Muscle layer of duodenum (tissue), 2 donors: ENCODE results near the gene RCN1.
"Not testable (repeated sequence)": the region's sequence is repeated elsewhere in the genome, so short reads cannot be mapped to it uniquely, and the experiment has no call there.

Experiments used
- H3K27ac ChIP-seq: one replicate; pipeline ENCODE4 v1.7.0; 2013; ENCODE audit warnings: mild to moderate bottlenecking, low read length
- H3K27me3 ChIP-seq: one replicate; pipeline ENCODE4 v1.7.0; 2013; ENCODE audit warnings: low read depth, mild to moderate bottlenecking, control low read depth, low read length
- H3K36me3 ChIP-seq, 2 donors: one replicate each; pipeline ENCODE4 v1.7.0; 2013; ENCODE audit warnings: low read length in 2 of 2, control low read depth in 1 of 2, mild to moderate bottlenecking in 1 of 2; ENCODE audit not compliant: insufficient read depth in 2 of 2, control insufficient read depth in 1 of 2
- H3K4me1 ChIP-seq, 2 donors: one replicate each; pipeline ENCODE4 v1.7.0; 2013; ENCODE audit warnings: low read length in 2 of 2, mild to moderate bottlenecking in 2 of 2, control low read depth in 1 of 2, moderate library complexity in 1 of 2; ENCODE audit not compliant: insufficient read depth in 2 of 2, control insufficient read depth in 1 of 2
- H3K4me3 ChIP-seq, 2 donors: one replicate each; pipeline ENCODE4 v1.7.0; 2013; ENCODE audit warnings: low read length in 2 of 2, low read depth in 1 of 2, mild to moderate bottlenecking in 1 of 2
- H3K9me3 ChIP-seq, 2 donors: one replicate each; pipeline ENCODE4 v1.7.0; 2013; ENCODE audit warnings: low read length in 2 of 2, control low read depth in 1 of 2, mild to moderate bottlenecking in 1 of 2; ENCODE audit not compliant: control insufficient read depth in 1 of 2
- donor health status: healthy.

The RCN1 gene

GRCh38 chr11:32116668-32117067 lies 25.8 kb downstream of the RCN1 start:
- no peak overlapping the region for H3K4me3 ChIP-seq
- no peaks in the 10 kb centered on the region for H3K4me1 ChIP-seq
- H3K9me3 ChIP-seq: no peaks in the 10 kb centered on the region
- no peaks in the 10 kb centered on the region for H3K36me3 ChIP-seq
- no peak overlapping the region for H3K27ac ChIP-seq
- H3K27me3 ChIP-seq: no peaks in the 10 kb centered on the region

GRCh38 chr11:32118025-32118974 lies 27.4 kb downstream of the RCN1 start:
- no peaks in the 10 kb centered on the region for H3K36me3 ChIP-seq

GRCh38 chr11:32119139-32119538 lies 28.3 kb downstream of the RCN1 start:
- H3K9me3 ChIP-seq, H3K36me3 ChIP-seq, H3K27ac ChIP-seq, H3K4me1 ChIP-seq, H3K4me3 ChIP-seq, H3K27me3 ChIP-seq: not testable (repeated sequence)

More at GRCh38 chr11:32118025-32118974, 27.4 kb downstream of the RCN1 start:
- Histone ChIP-seq H3K4me3 (no peak overlapping the region), H3K9me3 (no peaks in the 10 kb centered on the region), H3K4me1 (no peaks in the 10 kb centered on the region), H3K27ac (no peak overlapping the region), H3K27me3 (no peaks in the 10 kb centered on the region)

DNA sequence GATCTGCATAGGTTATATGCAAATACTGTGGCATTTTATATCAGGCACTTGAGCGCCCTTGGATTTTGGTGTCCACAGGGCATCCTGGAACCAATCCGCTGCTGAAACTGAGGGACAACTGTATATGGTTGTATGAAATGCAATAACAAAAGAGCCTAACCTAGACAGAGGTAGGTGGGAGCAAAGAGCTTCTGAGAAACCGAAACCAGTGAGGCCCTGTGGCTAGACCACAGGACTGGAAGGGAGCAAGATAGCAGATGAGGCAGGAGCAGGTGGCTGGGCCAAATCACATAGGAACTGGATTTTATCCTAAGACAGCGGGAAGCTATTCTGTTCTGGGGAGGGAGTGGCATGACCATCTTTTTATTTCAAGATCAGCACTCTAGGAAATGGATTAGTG lies 30.1 kb downstream of the RCN1 start:
- H3K27me3 ChIP-seq: no peaks in the 10 kb centered on the region
- no peaks in the 10 kb centered on the region for H3K4me1 ChIP-seq
- no peak overlapping the region for H3K4me3 ChIP-seq
- no peaks in the 10 kb centered on the region for H3K9me3 ChIP-seq
- no peaks in the 10 kb centered on the region for H3K36me3 ChIP-seq
- H3K27ac ChIP-seq: no peak overlapping the region

- Histone ChIP-seq H3K27me3 (no peaks in the 10 kb centered on the region), H3K27ac (no peak overlapping the region), H3K9me3 (peaks cover 0 to 5% of the 10 kb centered on the region in 2 donors), H3K4me3 (no peak overlapping the region), H3K4me1 (no peaks in the 10 kb centered on the region), H3K36me3 (no peaks in the 10 kb centered on the region)
Observed at GRCh38 chr11:32122200-32122599, 31.3 kb downstream of the RCN1 start.

- Histone ChIP-seq H3K4me1 (no peaks in the 10 kb centered on the region), H3K27me3 (no peaks in the 10 kb centered on the region), H3K9me3 (peaks cover 0 to 13% of the 10 kb centered on the region in 2 donors), H3K27ac (no peak overlapping the region), H3K4me3 (no peak overlapping the region), H3K36me3 (no peaks in the 10 kb centered on the region)
Observed at GRCh38 chr11:32131321-32131720, 40.4 kb downstream of the RCN1 start.

GRCh38 chr11:32136657-32137056 lies 45.8 kb downstream of the RCN1 start:
- Histone ChIP-seq H3K36me3 (no peaks in the 10 kb centered on the region), H3K9me3 (no peaks in the 10 kb centered on the region), H3K4me3 (no peak overlapping the region), H3K27me3 (no peaks in the 10 kb centered on the region), H3K27ac (no peak overlapping the region), H3K4me1 (no peaks in the 10 kb centered on the region)

GRCh38 chr11:32137263-32137662 lies 46.4 kb downstream of the RCN1 start:
- Histone ChIP-seq H3K4me1 (no peaks in the 10 kb centered on the region), H3K9me3 (no peaks in the 10 kb centered on the region), H3K4me3 (no peak overlapping the region), H3K27ac (no peak overlapping the region), H3K36me3 (no peaks in the 10 kb centered on the region), H3K27me3 (no peaks in the 10 kb centered on the region)

GRCh38 chr11:32137869-32138268 lies 47.0 kb downstream of the RCN1 start:
- Histone ChIP-seq H3K27ac (no peak overlapping the region), H3K9me3 (no peaks in the 10 kb centered on the region), H3K4me1 (no peaks in the 10 kb centered on the region), H3K27me3 (no peaks in the 10 kb centered on the region), H3K36me3 (no peaks in the 10 kb centered on the region), H3K4me3 (no peak overlapping the region)

DNA sequence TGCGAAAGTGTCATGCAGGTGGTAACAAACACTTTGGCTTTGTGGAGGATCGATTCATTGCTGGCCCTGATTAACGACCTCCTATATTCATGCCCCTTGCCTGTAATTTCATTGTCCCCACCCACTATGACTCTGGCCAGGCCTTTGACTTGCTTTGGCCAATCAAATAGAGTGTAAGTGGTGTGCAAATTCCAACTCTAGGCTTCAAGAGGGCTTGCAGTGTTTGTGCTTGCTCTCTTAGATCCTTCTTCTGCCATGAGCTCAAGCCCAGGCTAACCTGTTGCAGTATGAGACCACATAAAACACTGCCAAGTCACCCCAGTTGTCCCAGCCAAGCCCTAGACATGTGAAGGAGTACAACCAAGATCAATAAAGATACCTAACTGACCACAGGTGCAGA lies 48.0 kb downstream of the RCN1 start:
- Histone ChIP-seq H3K27me3 (no peaks in the 10 kb centered on the region), H3K27ac (no peak overlapping the region), H3K36me3 (no peaks in the 10 kb centered on the region), H3K4me1 (no peaks in the 10 kb centered on the region), H3K4me3 (no peak overlapping the region), H3K9me3 (no peaks in the 10 kb centered on the region)

- Histone ChIP-seq H3K27me3 (no peaks in the 10 kb centered on the region), H3K4me1 (no peaks in the 10 kb centered on the region), H3K27ac (no peak overlapping the region), H3K9me3 (no peaks in the 10 kb centered on the region), H3K36me3 (no peaks in the 10 kb centered on the region), H3K4me3 (no peak overlapping the region)
Observed at GRCh38 chr11:32139896-32140520, 49.1 kb downstream of the RCN1 start.
